Esophagus (tissue), 2 donors: ENCODE measurements around the gene SLC6A17. TPM values are rescaled to one million over a fixed set of nuclear protein-coding genes. Genes with fewer than 3 reads are reported as not detected.
A peak's percentile ranks its signal among the peaks of the same experiment; 100 is the strongest.

Experiments
- H3K27ac ChIP-seq, 2 donors: one replicate each; pipeline ENCODE4 v1.5.1; 2013; ENCODE audit warnings: low read depth in 2 of 2, mild to moderate bottlenecking in 2 of 2, inconsistent platforms in 1 of 2, low read length in 1 of 2, moderate library complexity in 1 of 2
- H3K27me3 ChIP-seq, 2 donors: one replicate each; pipeline ENCODE4 v1.6.1; 2013; ENCODE audit warnings: low read length in 2 of 2, control low read depth in 1 of 2, mild to moderate bottlenecking in 1 of 2; ENCODE audit not compliant: insufficient read depth in 2 of 2, control insufficient read depth in 1 of 2
- H3K36me3 ChIP-seq, 2 donors: one replicate each; pipeline ENCODE4 v1.6.1; 2013; ENCODE audit warnings: low read length in 1 of 2; ENCODE audit not compliant: control insufficient read depth in 2 of 2, insufficient read depth in 2 of 2
- H3K4me1 ChIP-seq, 2 donors: one replicate each; pipeline ENCODE4 v1.6.1; 2013; ENCODE audit warnings: low read length in 1 of 2; ENCODE audit not compliant: control insufficient read depth in 2 of 2, insufficient read depth in 2 of 2
- H3K4me3 ChIP-seq, 2 donors: one replicate each; pipeline ENCODE4 v1.5.1; 2013; ENCODE audit warnings: low read length in 2 of 2, mild to moderate bottlenecking in 2 of 2, low read depth in 1 of 2, moderate library complexity in 1 of 2
- H3K9me3 ChIP-seq, 2 donors: one replicate each; pipeline ENCODE4 v1.6.1; 2013; ENCODE audit warnings: mild to moderate bottlenecking in 2 of 2, low read depth in 1 of 2, low read length in 1 of 2, moderate library complexity in 1 of 2; ENCODE audit not compliant: control insufficient read depth in 2 of 2, insufficient read depth in 1 of 2
- WGBS, 2 donors: extraction: QIAGEN DNeasy Blood & Tissue Kit; methylation state at CpG; one replicate each; pipeline ENCODE4 v1.1.7; 2013; 5-methylcytosine and 5-hydroxymethylcytosine counted together
- polyA plus RNA-seq, 2 donors: library from polyadenylated mRNA; stranded (reverse); fragments of 200-250 nt; gene quantifications; one replicate each; pipeline ENCODE4 v1.2.3, GENCODE V29; 2013
- donor health status: healthy with polysubstance abuse.
- donor health status: Bipolar disorder and iron deficiency.

Gene SLC6A17
- polyA plus RNA-seq, 2 donors, result 0.08 to 0.19 TPM

DNA sequence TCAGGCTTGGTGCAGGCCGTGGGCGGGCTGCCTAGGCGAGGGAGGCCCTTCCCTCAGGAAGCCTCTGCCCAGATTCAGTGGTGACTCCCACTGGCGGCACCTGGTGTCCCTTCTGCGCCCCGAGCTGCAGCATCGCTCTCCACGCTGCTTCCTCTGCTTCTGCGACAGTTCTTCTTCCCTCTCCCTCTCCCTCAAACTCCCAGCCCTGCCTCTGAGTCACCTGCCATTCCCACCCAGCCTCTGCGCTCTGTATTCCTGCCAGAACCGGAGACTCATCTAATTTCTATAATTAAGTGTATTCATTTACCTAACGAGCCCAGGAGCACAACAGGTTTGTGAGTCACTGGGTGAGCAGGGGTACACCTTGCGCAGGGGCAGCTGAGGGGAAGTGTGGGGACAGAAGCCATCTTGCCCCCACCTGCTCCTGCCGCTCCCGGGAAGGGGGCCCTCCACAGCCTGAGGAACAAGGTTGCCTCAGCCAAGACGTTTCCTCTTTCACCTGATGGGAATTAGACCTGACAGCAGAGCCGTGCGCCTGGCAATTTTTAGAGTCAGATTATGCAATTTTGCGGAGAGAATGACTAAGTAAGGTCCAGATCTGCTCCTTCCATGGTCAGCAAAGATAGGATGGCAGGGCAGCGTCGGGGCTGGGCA, 79.2 kb downstream of the SLC6A17 start:
- WGBS, 2 donors, result 52 to 70% methylated on average over 21 of the region's 21 CpGs
- H3K27me3 ChIP-seq, result no peaks in the 10 kb centered on the region
- H3K9me3 ChIP-seq, result no peaks in the 10 kb centered on the region
- H3K4me3 ChIP-seq, result no peak overlapping the region
- H3K4me1 ChIP-seq, result peaks cover 0 to 12% of the 10 kb centered on the region in 2 donors
- peaks cover 9 to 13% of the 10 kb centered on the region in 2 donors for H3K36me3 ChIP-seq
- peak overlapping the region; percentile 30 to 76 for H3K27ac ChIP-seq

DNA sequence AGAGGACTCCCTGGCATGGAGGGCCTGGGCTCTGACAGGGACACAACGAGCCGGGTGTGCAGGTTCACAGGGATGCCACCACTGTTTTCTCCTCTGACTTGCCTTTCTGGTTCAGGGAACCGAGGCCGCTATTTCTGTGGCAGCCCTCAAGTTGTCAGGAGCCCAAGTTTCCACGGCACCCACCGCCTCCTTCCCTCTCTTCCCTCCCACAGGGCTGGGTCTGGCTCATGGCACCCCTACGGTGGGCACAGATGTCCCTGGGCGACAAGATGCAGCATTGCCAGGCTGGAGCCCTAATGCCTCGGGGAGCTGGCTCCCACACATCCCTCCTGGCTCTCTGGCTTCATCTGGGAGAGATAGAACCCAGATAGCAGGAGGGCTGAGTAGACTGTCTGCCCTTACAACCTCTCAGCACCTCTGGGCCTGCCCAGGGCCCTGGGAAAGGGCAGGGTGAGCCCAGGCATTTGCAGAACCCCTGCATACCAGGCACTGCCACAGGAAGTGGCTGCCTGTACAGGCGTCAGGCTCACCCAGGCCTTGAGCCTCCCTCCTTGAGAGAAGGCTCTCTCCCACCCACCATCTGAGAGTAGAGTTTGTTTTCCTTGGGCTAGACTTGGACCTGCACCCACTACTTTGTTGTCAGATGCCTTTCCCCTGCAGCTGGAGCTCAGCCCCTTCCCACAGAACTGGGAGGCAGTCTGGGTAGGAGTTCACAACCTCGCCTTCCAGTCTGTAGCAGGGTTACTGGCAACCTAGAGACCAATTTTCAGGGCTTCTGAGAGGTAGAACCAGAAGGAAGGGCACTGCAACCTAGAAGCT, 80.3 kb downstream of the SLC6A17 start:
- WGBS, 2 donors, result 77 to 82% methylated on average over 11 of the region's 11 CpGs
- no peak overlapping the region for H3K4me3 ChIP-seq
- H3K27me3 ChIP-seq, result no peaks in the 10 kb centered on the region
- no peaks in the 10 kb centered on the region for H3K9me3 ChIP-seq
- peaks cover 0 to 14% of the 10 kb centered on the region in 2 donors for H3K4me1 ChIP-seq
- H3K36me3 ChIP-seq, result peaks cover 9 to 13% of the 10 kb centered on the region in 2 donors
- H3K27ac ChIP-seq, result no peak overlapping the region

DNA sequence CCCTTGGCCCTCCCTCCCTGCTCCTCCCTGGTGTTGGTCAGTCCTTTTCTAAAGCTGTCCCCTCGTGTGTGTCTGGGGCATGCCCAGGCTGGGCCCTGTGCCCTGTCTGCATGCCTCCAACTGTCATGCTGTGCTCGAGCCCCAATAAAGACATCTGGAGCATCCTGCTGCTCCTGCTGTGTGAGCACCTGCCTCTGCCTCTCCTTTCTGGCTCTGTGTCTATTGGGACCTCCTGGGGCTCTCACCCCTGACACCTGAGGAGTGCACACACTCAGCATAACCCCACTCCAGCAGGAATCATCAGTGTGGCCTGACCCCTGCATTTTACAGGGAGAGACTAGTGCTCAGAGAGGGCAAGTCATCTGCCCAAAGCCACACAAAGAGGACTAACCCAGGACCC, 83.6 kb downstream of the SLC6A17 start:
- Histone ChIP-seq H3K4me1 (peaks cover 0 to 8% of the 10 kb centered on the region in 2 donors), H3K27ac (no peak overlapping the region), H3K9me3 (no peaks in the 10 kb centered on the region), H3K4me3 (no peak overlapping the region), H3K27me3 (no peaks in the 10 kb centered on the region), H3K36me3 (peaks cover 5 to 8% of the 10 kb centered on the region in 2 donors)
- 49 to 71% methylated on average over 2 of the region's 2 CpGs for WGBS, 2 donors

DNA sequence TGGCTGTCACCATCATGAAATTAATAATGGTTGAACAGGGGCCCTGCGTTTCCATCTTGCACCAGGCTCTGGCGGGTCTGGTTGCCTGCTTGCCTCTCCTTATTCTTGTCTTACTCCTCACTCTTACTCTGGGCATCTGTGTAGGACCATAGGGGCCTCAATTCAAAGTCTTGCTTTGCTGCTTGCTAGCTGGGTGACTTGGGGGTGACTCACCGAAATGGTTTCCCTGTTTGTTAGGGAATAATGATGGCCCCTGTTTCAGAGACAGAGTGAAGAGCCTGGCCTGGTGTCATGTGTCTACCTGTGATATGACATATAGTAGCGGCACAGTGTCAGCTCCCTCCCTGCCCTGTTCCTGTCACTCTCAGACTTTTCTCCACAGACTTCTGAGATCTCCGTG, 84.4 kb downstream of the SLC6A17 start:
- no peak overlapping the region for H3K27ac ChIP-seq
- 91 to 92% methylated on average over 5 of the region's 5 CpGs for WGBS, 2 donors
- H3K4me1 ChIP-seq, result peaks cover 0 to 2% of the 10 kb centered on the region in 2 donors
- H3K9me3 ChIP-seq, result no peaks in the 10 kb centered on the region
- H3K36me3 ChIP-seq, result peaks cover 5 to 8% of the 10 kb centered on the region in 2 donors
- H3K27me3 ChIP-seq, result no peaks in the 10 kb centered on the region
- no peak overlapping the region for H3K4me3 ChIP-seq

DNA sequence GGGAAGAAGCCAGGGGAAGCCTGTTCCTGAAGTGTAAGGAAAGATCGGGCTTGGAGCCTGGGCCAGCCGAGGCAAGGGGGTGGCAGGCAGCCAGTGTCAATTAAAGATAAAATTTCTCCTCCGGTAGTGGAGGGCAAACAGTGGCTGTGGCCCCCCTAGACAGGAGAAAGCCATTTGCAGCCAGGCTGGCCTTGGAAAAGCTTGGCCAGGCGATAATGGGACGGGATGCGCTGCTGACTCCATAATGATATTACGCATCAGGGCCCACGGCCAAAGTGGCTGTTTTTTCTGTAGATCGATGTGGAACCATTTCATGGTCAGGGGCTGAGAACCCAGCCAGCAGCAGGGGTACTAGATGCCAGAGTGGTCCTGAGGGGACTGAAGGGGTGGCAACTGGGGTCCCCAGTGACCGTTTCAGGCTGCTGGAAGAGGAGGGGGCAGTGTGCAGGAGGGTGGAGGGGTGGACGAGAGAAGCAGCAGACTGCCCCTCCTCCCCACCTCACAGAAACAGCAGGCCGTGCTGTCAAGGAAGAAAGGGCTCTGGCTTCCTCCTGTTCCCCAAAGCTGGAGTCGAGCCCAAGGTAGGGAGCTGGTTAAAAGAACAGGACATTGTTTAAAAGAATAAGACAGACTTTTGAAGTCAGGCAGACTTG, 85.0 kb downstream of the SLC6A17 start:
- Histone ChIP-seq H3K4me1 (peaks cover 0 to 6% of the 10 kb centered on the region in 2 donors), H3K27me3 (no peaks in the 10 kb centered on the region), H3K4me3 (no peak overlapping the region), H3K27ac (peak overlapping the region; percentile 1 to 44), H3K36me3 (peaks cover 5 to 8% of the 10 kb centered on the region in 2 donors), H3K9me3 (no peaks in the 10 kb centered on the region)
- 57 to 63% methylated on average over 13 of the region's 13 CpGs for WGBS, 2 donors

DNA sequence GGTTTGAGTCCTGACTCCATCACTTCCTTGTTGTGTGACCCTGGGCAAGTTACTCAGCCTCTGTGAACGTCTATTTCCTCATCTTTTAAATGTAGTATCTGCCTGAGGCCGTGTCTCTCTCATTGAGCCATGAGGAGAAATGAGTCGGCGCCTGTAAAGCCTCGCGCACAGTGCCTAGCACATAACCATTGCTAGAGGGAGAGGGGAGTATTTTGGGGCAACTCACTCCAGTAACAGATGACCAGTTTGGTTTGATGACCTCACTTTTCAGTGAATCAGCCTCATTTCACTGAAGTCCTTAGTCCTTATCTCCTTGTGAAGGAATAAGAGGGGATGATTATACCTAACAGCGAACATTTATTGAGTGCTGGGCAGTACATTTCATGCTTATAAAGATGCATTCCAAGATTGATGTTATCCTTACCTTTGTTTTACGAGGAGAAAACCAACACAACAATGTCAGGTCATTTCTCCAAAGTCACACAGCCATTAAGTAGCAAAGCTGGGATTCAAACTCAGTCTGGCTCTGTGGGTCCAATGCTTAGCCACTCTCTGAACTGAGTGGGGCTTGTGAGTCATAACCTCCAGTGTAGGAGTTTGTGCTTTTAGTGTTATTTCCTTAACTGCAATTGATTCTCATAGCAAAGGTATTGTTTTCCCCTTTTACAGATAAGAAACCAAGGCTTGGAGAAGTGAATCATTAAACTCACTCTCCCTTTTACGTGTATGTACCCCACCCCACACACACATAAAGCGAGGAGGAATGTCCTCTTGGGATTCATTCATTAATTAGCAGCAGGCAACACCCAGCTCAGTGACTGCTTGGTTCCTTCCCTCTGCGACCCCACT, 85.8 kb downstream of the SLC6A17 start:
- 53 to 55% methylated on average over 11 of the region's 11 CpGs for WGBS, 2 donors
- Histone ChIP-seq H3K4me1 (peaks cover 0 to 7% of the 10 kb centered on the region in 2 donors), H3K27me3 (no peaks in the 10 kb centered on the region), H3K4me3 (no peak overlapping the region), H3K36me3 (peaks cover 5 to 8% of the 10 kb centered on the region in 2 donors), H3K27ac (peak overlapping the region in 1 of 2 donors; percentile 1), H3K9me3 (no peaks in the 10 kb centered on the region)

DNA sequence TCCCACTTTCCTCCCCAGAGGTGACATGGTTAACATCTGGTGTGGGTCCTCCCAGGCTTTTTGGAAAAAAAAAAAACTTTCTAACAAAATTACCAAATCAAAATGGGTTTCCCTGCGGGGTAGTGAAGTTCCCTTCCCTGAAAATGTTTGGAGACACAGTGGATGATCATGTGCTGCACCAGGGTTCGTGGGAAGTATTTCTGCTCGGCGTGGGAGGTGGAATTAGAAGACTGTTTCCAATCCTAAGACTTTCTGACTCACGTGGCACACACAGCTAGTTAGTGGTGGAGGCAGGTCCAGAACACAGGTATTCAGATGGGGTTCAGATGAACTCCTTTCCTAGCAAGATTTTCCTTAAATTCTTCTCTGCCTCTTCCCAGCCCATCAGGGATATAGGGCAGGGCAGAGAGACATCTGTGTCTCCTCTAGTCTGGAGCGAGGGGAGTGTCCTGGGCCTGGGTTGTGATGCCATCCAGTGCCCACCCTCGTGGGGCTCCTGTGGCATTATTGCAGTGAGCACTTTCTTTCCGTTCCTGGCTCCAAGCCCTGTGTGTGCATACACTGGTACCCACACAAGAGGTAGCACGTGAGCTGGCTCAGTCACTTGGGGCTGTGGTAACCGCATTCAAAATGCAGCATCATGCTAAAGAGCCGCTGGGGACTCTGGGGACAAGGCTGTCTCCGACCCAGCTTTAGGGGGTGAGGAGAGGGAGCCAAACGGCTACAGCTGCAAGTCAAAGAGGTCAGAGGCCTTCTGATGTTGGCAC, 87.3 kb downstream of the SLC6A17 start:
- WGBS, 2 donors, result 83 to 84% methylated on average over 13 of the region's 13 CpGs
- H3K4me1 ChIP-seq, result peaks cover 0 to 7% of the 10 kb centered on the region in 2 donors
- no peak overlapping the region for H3K4me3 ChIP-seq
- H3K27ac ChIP-seq, result no peak overlapping the region
- no peaks in the 10 kb centered on the region for H3K27me3 ChIP-seq
- peaks cover 0 to under 1% of the 10 kb centered on the region in 2 donors for H3K36me3 ChIP-seq
- no peaks in the 10 kb centered on the region for H3K9me3 ChIP-seq

DNA sequence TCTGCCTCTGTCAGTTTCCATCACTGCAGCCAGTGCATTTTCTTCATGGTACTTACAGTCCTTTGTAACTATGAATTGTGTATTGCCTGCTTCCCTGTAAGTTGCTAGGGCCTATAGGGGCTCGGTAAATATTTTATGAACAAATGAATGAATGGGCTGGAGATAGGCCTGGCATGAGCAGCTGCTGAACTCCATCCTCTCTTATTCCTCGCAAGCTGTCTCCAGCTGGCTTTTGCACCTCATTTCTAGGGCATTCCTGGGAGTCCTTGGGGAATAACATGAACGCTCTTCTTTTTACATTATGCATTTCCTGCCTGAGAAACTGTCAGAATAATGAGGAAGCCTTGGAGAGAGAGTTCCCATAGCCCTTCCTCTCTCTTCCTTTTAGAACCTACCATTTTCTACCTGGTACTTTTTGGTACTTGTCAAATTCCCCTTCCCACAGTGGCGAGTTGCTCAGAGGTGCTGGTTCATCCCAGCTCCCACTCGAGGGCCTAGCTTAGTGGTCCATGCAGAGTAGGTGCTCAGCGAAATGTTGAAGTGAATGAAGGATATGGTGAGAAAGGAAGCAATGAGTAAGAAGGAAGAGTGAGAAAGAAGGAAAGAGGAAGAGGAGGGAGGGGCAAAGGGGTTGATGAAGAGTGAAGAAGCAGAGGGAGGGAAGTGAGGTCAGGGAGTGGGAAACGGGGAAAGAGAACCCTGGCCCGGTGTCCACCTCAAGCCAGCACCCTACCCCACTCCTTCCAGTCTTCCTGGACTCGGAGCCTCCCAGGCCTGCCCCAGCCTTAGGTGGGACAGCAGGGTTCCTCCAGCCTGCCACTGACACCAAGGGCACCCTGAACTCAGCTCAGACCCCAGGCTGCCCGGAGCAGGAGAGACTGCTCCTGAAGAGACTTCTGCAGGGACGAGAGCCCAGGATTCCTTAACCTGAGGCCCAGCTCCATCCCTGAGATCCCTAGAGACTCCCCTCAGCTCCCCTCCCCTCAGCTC, 89.4 kb downstream of the SLC6A17 start:
- Histone ChIP-seq H3K9me3 (no peaks in the 10 kb centered on the region), H3K27ac (no peak overlapping the region), H3K4me3 (no peak overlapping the region), H3K27me3 (no peaks in the 10 kb centered on the region), H3K4me1 (peaks cover 6 to 17% of the 10 kb centered on the region in 2 donors), H3K36me3 (no peaks in the 10 kb centered on the region)
- 65 to 80% methylated on average over 11 of the region's 11 CpGs for WGBS, 2 donors
